Neural cell (in vitro differentiated cells): ENCODE data around the gene ALOXE3.

ENCODE experiments used
- CTCF ChIP-seq: fragments of 450-650 bp; IDR thresholded peaks from 2 replicates; pipeline ENCODE4 v1.5.1; 2014; ENCODE audit warnings: antibody characterized with exemption, mild to moderate bottlenecking, moderate library complexity; ENCODE audit not compliant: poor library complexity, severe bottlenecking
- EP300 ChIP-seq: fragments of 450-650 bp; conservative IDR thresholded peaks from 2 replicates; pipeline ENCODE4 v1.6.1; 2014; ENCODE audit warnings: antibody characterized with exemption, mild to moderate bottlenecking, moderate library complexity; ENCODE audit not compliant: poor library complexity, severe bottlenecking
- EZH2 ChIP-seq: fragments of 200-600, 300-800 bp; shearing (Covaris generic), sonication (generic); IDR thresholded peaks from 2 replicates; pipeline ENCODE4 v1.6.1; 2014; ENCODE audit warnings: antibody characterized with exemption, low read length, borderline replicate concordance, mild to moderate bottlenecking; ENCODE audit not compliant: insufficient read depth, poor library complexity, severe bottlenecking
- REST ChIP-seq: IDR thresholded peaks from 2 replicates; pipeline ENCODE4 v1.6.1; 2012; ENCODE audit warnings: borderline replicate concordance
- SMC3 ChIP-seq: fragments of 450-650 bp; conservative IDR thresholded peaks from 2 replicates; pipeline ENCODE4 v1.6.1; 2014; ENCODE audit warnings: antibody characterized with exemption, mild to moderate bottlenecking, moderate library complexity; ENCODE audit not compliant: poor library complexity
- TAF1 ChIP-seq: IDR thresholded peaks from 2 replicates; pipeline ENCODE4 v1.6.1; 2012; ENCODE audit warnings: low read depth

DNA sequence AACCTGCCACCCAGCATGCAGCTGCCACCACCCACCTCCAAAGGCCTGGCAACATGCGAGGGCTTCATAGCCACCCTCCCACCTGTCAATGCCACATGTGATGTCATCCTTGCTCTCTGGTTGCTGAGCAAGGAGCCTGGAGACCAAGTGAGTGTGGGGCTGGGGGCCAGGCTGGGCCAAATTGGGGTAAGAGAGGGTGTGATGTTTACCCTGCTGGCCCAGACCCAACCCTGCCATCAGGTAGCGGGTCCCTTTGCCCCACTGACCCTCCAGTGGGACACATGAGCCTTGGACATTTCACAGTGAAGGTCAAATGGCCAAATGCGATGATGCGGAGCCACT is 70.6 kb downstream of the ALOXE3 start:
- TF ChIP-seq CTCF (no peak), SMC3 (no peak), EP300 (no peak), TAF1 (no peak), EZH2 (no peak), REST (no peak)
